Spleen (tissue), 7 donors: ENCODE data around the gene MYO19.

Source experiments
- POLR2A ChIP-seq, 3 donors: fragments of 450-650 bp; IDR thresholded peaks; one replicate each; pipeline ENCODE4 v1.5.1; 2017; ENCODE audit warnings: antibody characterized with exemption in 3 of 3, mild to moderate bottlenecking in 1 of 3
- POLR2AphosphoS5 ChIP-seq, 3 donors: sonication (generic); formaldehyde crosslinking; IDR thresholded peaks; one replicate each; pipeline ENCODE4 v1.5.1; 2017; ENCODE audit warnings: antibody characterized with exemption in 3 of 3
- TF ChIP-seq, protein P1 (sequence below), 11 experiments: fragments of 200-600 bp in 7 of 11; fragments of 450-650 bp in 4 of 11; sonication (generic) in 4 of 11; IDR thresholded peaks in 8 of 11; conservative IDR thresholded peaks in 3 of 11; 1 replicate in 7 of 11; 2 replicates in 4 of 11; pipeline versions ENCODE4 v1.4.0 to v1.8.0; 2016 to 2021; ENCODE audit warnings: antibody characterized with exemption in 11 of 11, inconsistent platforms in 4 of 11, mild to moderate bottlenecking in 1 of 11
- donor health status: DM: no; HTN: no; CAD: no; lungs with moderate emphysema.
- donor health status: DM: no; HTN: no; CAD: no.
- donor health status: DM: no; HTN: no; CAD: no.

DNA sequence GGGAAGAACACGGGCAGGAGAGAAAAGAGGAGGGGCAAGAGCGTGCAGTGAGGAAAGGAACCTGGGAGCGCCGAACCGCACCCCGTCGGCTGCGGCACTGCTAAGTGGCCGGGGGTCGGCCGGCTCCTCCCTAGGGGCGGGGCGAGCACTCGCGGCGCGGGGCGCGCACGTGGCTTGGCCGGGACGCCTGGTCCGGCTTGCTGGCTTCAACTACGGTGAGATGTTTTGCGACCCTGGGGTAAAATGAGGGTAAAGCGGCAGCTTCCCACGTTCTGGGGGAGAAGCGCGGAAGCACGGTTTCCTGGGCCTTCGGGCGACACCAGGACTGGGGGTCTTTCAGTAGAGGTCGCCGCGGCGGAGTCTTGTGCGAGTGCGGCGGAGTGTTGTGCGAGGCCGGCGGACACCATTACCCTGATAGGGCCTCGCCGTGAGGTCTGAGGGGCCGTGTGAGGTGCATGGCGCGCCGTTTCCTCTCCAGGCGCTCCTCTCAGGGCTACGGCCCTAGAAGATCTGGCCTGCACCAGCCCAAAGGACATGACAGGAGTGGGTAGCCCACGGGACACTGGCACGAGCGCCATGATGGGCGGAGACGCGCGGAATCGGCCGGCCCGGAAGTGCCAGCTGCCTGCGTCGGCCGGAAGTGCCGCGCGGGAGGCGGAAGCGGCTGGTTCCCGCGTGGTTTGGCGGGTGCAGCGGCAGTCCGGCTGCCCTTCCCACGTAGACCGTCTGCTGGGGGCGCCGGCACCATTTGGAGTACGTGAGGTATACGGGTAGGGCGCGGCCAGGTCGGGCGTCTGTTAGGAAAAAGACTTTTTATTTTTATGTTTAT, at the start of gene MYO19, which contains the start of gene PIGW:
- TF ChIP-seq, protein P1, sequence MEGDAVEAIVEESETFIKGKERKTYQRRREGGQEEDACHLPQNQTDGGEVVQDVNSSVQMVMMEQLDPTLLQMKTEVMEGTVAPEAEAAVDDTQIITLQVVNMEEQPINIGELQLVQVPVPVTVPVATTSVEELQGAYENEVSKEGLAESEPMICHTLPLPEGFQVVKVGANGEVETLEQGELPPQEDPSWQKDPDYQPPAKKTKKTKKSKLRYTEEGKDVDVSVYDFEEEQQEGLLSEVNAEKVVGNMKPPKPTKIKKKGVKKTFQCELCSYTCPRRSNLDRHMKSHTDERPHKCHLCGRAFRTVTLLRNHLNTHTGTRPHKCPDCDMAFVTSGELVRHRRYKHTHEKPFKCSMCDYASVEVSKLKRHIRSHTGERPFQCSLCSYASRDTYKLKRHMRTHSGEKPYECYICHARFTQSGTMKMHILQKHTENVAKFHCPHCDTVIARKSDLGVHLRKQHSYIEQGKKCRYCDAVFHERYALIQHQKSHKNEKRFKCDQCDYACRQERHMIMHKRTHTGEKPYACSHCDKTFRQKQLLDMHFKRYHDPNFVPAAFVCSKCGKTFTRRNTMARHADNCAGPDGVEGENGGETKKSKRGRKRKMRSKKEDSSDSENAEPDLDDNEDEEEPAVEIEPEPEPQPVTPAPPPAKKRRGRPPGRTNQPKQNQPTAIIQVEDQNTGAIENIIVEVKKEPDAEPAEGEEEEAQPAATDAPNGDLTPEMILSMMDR (IDR thresholded peaks at IDR 0.05 in 8 of 11, conservative IDR thresholded peaks at IDR 0.05 in 3 of 11) = peak in 8 of 11 experiments; percentile 10 to 57 (median 38)
- peak in 2 of 3 donors; percentile 55 to 72 for TF ChIP-seq POLR2A (IDR thresholded peaks at IDR 0.05)
- TF ChIP-seq POLR2AphosphoS5 (IDR thresholded peaks at IDR 0.05) = peak; percentile 95 to 99 (median 96)
